HCT116 (cell line): ENCODE data around the gene SLC25A22. TPM values are rescaled to one million over a fixed set of nuclear protein-coding genes. Genes with fewer than 3 reads are reported as not detected.

ENCODE experiments used
- ATAC-seq: fragments of 200-7000 bp; cut with Tn5 transposase; 2 replicates; pipeline ENCODE4 v1.9.1; 2020; ENCODE audit warnings: mild to moderate bottlenecking, moderate library complexity
- BruUV-seq: library from RNA; stranded (reverse); fragments of 400-500 nt; replicated peaks from 2 replicates; lab custom pipeline; 2021; lab: Mats Ljungman, UMichigan
- CTCF ChIA-PET: fragments of 300-600 bp; sonication (Branson Sonifier 250); formaldehyde crosslinking; loops from one replicate; lab custom pipeline; 2021; ENCODE audit warnings: antibody characterized with exemption; lab: Charles Lee
- POLR2A ChIA-PET: fragments of 300-600, 350-600 bp; sonication (Branson Sonifier 250); formaldehyde crosslinking; loops from one replicate; lab custom pipeline; 2021; ENCODE audit warnings: antibody characterized with exemption; lab: Charles Lee
- RAD21 ChIA-PET, 2 experiments: fragments of 300-600 bp; sonication (Branson Sonifier 250); formaldehyde crosslinking; loops; one replicate each; lab custom pipeline; 2023; ENCODE audit warnings: low total read pairs in 2 of 2; ENCODE audit not compliant: uncharacterized antibody in 2 of 2, unreplicated experiment in 2 of 2, low non-redundant PET in 1 of 2; lab: Charles Lee
- DNase-seq: peaks from one replicate; pipeline ENCODE4 v3.0.0-alpha.2; 2010; ENCODE audit warnings: low read depth, low spot score
- H2AFZ ChIP-seq: fragments of 200-600 bp; shearing (Covaris generic), sonication (generic); 2 replicates; pipeline ENCODE4 v1.6.1; 2017; ENCODE audit warnings: low read depth, mixed run types, mixed read lengths, antibody characterized with exemption, low read length; ENCODE audit not compliant: poor library complexity, severe bottlenecking
- H3K27ac ChIP-seq: 2 replicates; pipeline ENCODE4 v1.5.1; 2012; ENCODE audit warnings: low read depth, low read length
- H3K27me3 ChIP-seq: fragments of 200-600 bp; sonication (generic); 2 replicates; pipeline ENCODE4 v1.6.1; 2016; ENCODE audit warnings: mixed run types, low read length, mixed read lengths; ENCODE audit not compliant: insufficient read depth
- H3K36me3 ChIP-seq, 2 experiments: fragments of 200-500 bp in 1 of 2; fragments of 200-600 bp in 1 of 2; sonication (Bioruptor generic) in 1 of 2; sonication (generic) in 1 of 2; 2 replicates each; pipeline versions ENCODE4 v1.5.1 to v1.6.1; 2014 to 2016; ENCODE audit warnings: low read length in 2 of 2, inconsistent platforms in 1 of 2, mixed read lengths in 1 of 2, mixed run types in 1 of 2; ENCODE audit not compliant: insufficient read depth in 2 of 2, control insufficient read depth in 1 of 2
- H3K4me1 ChIP-seq, 2 experiments: fragments of 200-600 bp in 1 of 2; sonication (generic) in 1 of 2; 2 replicates each; pipeline versions ENCODE4 v1.5.1 to v1.6.1; 2012 to 2017; ENCODE audit warnings: low read length in 2 of 2, inconsistent platforms in 1 of 2, mild to moderate bottlenecking in 1 of 2, mixed read lengths in 1 of 2, mixed run types in 1 of 2, moderate library complexity in 1 of 2; ENCODE audit not compliant: insufficient read depth in 2 of 2, control insufficient read depth in 1 of 2
- H3K4me2 ChIP-seq: fragments of 200-600 bp; sonication (generic); 2 replicates; pipeline ENCODE4 v1.6.1; 2017; ENCODE audit warnings: mixed run types, low read length, mixed read lengths
- H3K4me3 ChIP-seq, 2 experiments: fragments of 200-600 bp in 1 of 2; sonication (generic) in 1 of 2; replicated peaks in 1 of 2; 2 replicates each; pipeline ENCODE4 v1.5.1; 2011 to 2016; ENCODE audit warnings: low read length in 2 of 2, control low read depth in 1 of 2, low read depth in 1 of 2, mild to moderate bottlenecking in 1 of 2, mixed read lengths in 1 of 2, mixed run types in 1 of 2
- H3K79me2 ChIP-seq: fragments of 200-600 bp; sonication (generic); 2 replicates; pipeline ENCODE4 v1.6.1; 2017; ENCODE audit warnings: mild to moderate bottlenecking, mixed run types, low read length, moderate library complexity, mixed read lengths; ENCODE audit not compliant: insufficient read depth
- H3K9ac ChIP-seq: fragments of 200-600 bp; sonication (generic); 2 replicates; pipeline ENCODE4 v1.6.1; 2016; ENCODE audit warnings: low read length, mixed read lengths
- H3K9me2 ChIP-seq: fragments of 200-600 bp; sonication (generic), shearing (Covaris generic); 2 replicates; pipeline ENCODE4 v1.6.1; 2017; ENCODE audit warnings: mixed run types, mild to moderate bottlenecking, moderate library complexity; ENCODE audit not compliant: insufficient read depth
- H3K9me3 ChIP-seq, 2 experiments: fragments of 200-500 bp in 1 of 2; fragments of 200-600 bp in 1 of 2; sonication (Bioruptor generic) in 1 of 2; sonication (generic) in 1 of 2; 2 replicates each; pipeline ENCODE4 v1.6.1; 2014 to 2017; ENCODE audit warnings: low read length in 2 of 2, mixed read lengths in 2 of 2, inconsistent platforms in 1 of 2, low read depth in 1 of 2, mild to moderate bottlenecking in 1 of 2, mixed run types in 1 of 2, moderate library complexity in 1 of 2; ENCODE audit not compliant: control insufficient read depth in 1 of 2, insufficient read depth in 1 of 2
- H4K20me1 ChIP-seq: fragments of 200-600 bp; sonication (generic), shearing (Covaris generic); 2 replicates; pipeline ENCODE4 v1.6.1; 2017; ENCODE audit warnings: mixed run types, mild to moderate bottlenecking, moderate library complexity; ENCODE audit not compliant: insufficient read depth
- ATF3 ChIP-seq: IDR thresholded peaks from 2 replicates; pipeline ENCODE4 v1.6.1; 2012
- CEBPB ChIP-seq: IDR thresholded peaks from 2 replicates; pipeline ENCODE4 v1.6.1; 2012; ENCODE audit warnings: low read depth
- CTCF ChIP-seq, 3 experiments: fragments of 200-600 bp in 1 of 3; sonication (generic) in 1 of 3; IDR thresholded peaks in 2 of 3; conservative IDR thresholded peaks in 1 of 3; 2 replicates each; pipeline ENCODE4 v1.5.1; 2012 to 2017; ENCODE audit warnings: low read depth in 2 of 3, low read length in 2 of 3, antibody characterized with exemption in 1 of 3, borderline replicate concordance in 1 of 3, control low read depth in 1 of 3, mild to moderate bottlenecking in 1 of 3, mixed read lengths in 1 of 3, mixed run types in 1 of 3, moderate library complexity in 1 of 3; ENCODE audit not compliant: insufficient read depth in 1 of 3
- EGR1 ChIP-seq: IDR thresholded peaks from 2 replicates; pipeline ENCODE4 v1.6.1; 2012; ENCODE audit warnings: low read depth
- ELF1 ChIP-seq: IDR thresholded peaks from 2 replicates; pipeline ENCODE4 v1.6.1; 2012; ENCODE audit warnings: low read depth, borderline replicate concordance
- EZH2 ChIP-seq: fragments of 200-600 bp; sonication (generic); IDR thresholded peaks from 2 replicates; pipeline ENCODE4 v1.6.1; 2017; ENCODE audit warnings: antibody characterized with exemption, mixed run types
- EZH2phosphoT487 ChIP-seq: fragments of 200-600 bp; IDR thresholded peaks from 2 replicates; pipeline ENCODE4 v1.6.1; 2018; ENCODE audit warnings: antibody characterized with exemption, borderline replicate concordance
- FOSL1 ChIP-seq: IDR thresholded peaks from 2 replicates; pipeline ENCODE4 v1.6.1; 2012; ENCODE audit warnings: low read depth
- JUND ChIP-seq: IDR thresholded peaks from 2 replicates; pipeline ENCODE4 v1.6.1; 2012
- MAX ChIP-seq: IDR thresholded peaks from 2 replicates; pipeline ENCODE4 v1.6.1; 2012
- RAD21 ChIP-seq: IDR thresholded peaks from 2 replicates; pipeline ENCODE4 v1.6.1; 2012; ENCODE audit warnings: low read depth, mild to moderate bottlenecking
- REST ChIP-seq: IDR thresholded peaks from 2 replicates; pipeline ENCODE4 v1.6.1; 2012; ENCODE audit warnings: low read depth
- SIN3A ChIP-seq: IDR thresholded peaks from 2 replicates; pipeline ENCODE4 v1.6.1; 2012; ENCODE audit warnings: low read depth
- SP1 ChIP-seq: IDR thresholded peaks from 2 replicates; pipeline ENCODE4 v1.6.1; 2012; ENCODE audit warnings: low read depth
- SRF ChIP-seq: IDR thresholded peaks from 2 replicates; pipeline ENCODE4 v1.6.1; 2012; ENCODE audit warnings: low read depth
- TCF7L2 ChIP-seq: IDR thresholded peaks from 2 replicates; pipeline ENCODE4 v1.7.0; 2011; ENCODE audit warnings: borderline replicate concordance, inconsistent platforms; ENCODE audit not compliant: insufficient read depth, insufficient read length; ENCODE audit errors: extremely low read depth
- YY1 ChIP-seq: IDR thresholded peaks from 2 replicates; pipeline ENCODE4 v1.6.1; 2011; ENCODE audit warnings: low read length, low read depth, moderate library complexity, mild to moderate bottlenecking; ENCODE audit not compliant: insufficient replicate concordance; ENCODE audit errors: extremely low read depth
- ZBTB33 ChIP-seq: IDR thresholded peaks from 2 replicates; pipeline ENCODE4 v1.6.1; 2011; ENCODE audit warnings: mild to moderate bottlenecking, low read length, moderate library complexity; ENCODE audit not compliant: insufficient replicate concordance; ENCODE audit errors: extremely low read depth
- ZNF274 ChIP-seq: fragments of 200-500 bp; sonication (Bioruptor generic); IDR thresholded peaks from 2 replicates; pipeline ENCODE4 v1.6.1; 2014; ENCODE audit warnings: mild to moderate bottlenecking, low read depth, low read length, inconsistent platforms
- intact Hi-C: fragments of 100-400 bp; cut with micrococcal nuclease; formaldehyde crosslinking; loops from 2 replicates; pipeline ENCODE4 v1.10.0; 2022
- total RNA-seq: library from RNA; stranded (reverse); gene quantifications from one replicate; pipeline ENCODE4 v1.2.1, GENCODE V29; 2021; ENCODE audit not compliant: unreplicated experiment

SLC25A22 gene
- total RNA-seq, 1 experiment from 2014 or later = 62.0 TPM

- no peak for ATAC-seq
Observed at GRCh38 chr11:766106-766935, 31.8 kb downstream of the SLC25A22 start.

More at GRCh38 chr11:766106-766935, 31.8 kb downstream of the SLC25A22 start:
- TF ChIP-seq JUND (no peak), CEBPB (no peak), ZNF274 (no peak), MAX (no peak), SIN3A (no peak), FOSL1 (no peak), REST (no peak), RAD21 (no peak), EZH2 (no peak), YY1 (no peak), ZBTB33 (no peak), SRF (no peak), CTCF (IDR thresholded peaks at IDR 0.05 in 2 of 3, conservative IDR thresholded peaks at IDR 0.05 in 1 of 3; ENCODE audit: borderline replicate concordance in 1 of 3, insufficient read depth in 1 of 3, low read depth in 2 of 3, low read length in 2 of 3) (no peak), EZH2phosphoT487 (no peak), SP1 (no peak), ATF3 (no peak), TCF7L2 (no peak), ELF1 (no peak), EGR1 (no peak)
- Histone ChIP-seq H3K36me3 (peaks cover 28 to 61% of the 10 kb centered on the region in 2 experiments), H3K27ac (peak overlapping the region; percentile 45), H3K9me3 (no peaks in the 10 kb centered on the region), H3K4me1 (peaks cover 20 to 48% of the 10 kb centered on the region in 2 experiments), H3K4me2 (no peak overlapping the region), H4K20me1 (peaks cover 5% of the 10 kb centered on the region; the same call in 1 of the 2 replicates), H3K27me3 (no peaks in the 10 kb centered on the region), H3K9ac (no peak overlapping the region), H3K9me2 (no peaks in the 10 kb centered on the region), H3K4me3 (no peak overlapping the region), H2AFZ (no peak overlapping the region), H3K79me2 (peaks cover 15% of the 10 kb centered on the region)
- ChIA-PET RAD21 (no interaction called here), POLR2A (no interaction called here), CTCF (interaction anchor here (0.6 kb wide), 1 partner anchor 12 kb away, joined by 3 read pairs; no protein-coding TSS in a partner anchor)
- no TSS peak for BruUV-seq
- intact Hi-C loops = no loop called here
- no peak for DNase-seq
